ENCODE results near the gene NADK. TPM values are rescaled to one million over a fixed set of nuclear protein-coding genes. Genes with fewer than 3 reads are reported as not detected.
A peak's percentile ranks its signal among the peaks of the same experiment; 100 is the strongest.

The NADK gene
- total RNA-seq, 1 donor from 2014 or later: 20.2 TPM

DNA sequence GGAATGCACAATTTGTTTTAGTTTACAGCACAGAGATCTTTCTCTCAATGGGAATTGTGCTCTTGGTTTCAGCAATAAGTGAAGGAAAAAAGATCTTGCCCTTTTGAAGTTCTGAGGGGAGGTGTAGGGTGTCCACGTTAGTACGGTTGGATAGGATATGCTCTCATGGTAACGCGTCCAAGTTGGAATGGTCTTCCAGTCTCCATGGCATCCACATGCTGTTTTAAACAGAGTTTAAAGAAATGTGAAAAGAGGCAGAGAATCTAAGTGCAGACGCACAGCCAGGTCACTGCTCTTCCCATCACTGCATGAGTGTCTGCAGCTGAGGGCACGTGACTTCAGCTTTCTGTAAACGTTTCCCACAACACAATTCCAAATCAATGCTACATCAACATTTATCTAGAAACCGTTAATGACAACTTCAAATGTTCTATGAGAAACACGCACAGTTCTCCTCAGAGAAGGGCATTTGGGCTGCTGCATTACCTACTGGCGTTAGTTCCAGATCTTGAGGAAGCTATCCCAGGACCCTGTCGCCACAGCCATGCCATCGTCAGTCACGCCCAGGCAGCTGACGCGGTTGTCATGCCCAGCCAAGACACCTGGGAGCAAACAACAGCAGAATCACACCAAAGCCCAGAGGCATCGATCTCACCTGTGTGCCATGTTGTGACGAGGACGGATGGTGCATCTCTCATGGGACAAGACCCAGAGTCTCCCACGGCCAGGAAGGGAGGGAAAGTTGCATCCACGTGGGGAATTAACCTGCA, 8.8 kb upstream of the NADK start:
- no peak for DNase-seq (ENCODE audit: low spot score)

GRCh38 chr1:1785666-1786065, 7.4 kb upstream of the NADK start:
- DNase-seq (ENCODE audit: low spot score): no peak

DNA sequence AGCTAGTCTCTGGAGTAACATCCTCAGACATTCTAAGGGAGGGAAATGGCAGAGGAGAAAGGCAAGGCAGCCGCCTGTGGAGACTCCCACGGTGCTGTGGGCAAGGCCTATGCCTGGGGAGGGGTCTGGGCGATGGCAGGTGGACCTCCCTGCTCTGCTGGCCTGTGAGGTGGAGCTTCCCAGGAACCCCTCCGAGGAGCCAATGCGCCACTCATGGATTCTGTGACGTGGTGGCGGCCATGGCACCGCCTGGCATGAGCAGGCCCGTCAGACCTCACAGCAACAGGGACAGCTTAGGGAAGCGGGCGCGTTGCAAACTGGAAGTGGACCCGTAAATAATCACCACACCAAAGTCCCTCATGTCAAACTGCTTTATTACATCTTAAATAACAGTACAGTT, 6.7 kb upstream of the NADK start:
- DNase-seq (ENCODE audit: low spot score): no peak

DNA sequence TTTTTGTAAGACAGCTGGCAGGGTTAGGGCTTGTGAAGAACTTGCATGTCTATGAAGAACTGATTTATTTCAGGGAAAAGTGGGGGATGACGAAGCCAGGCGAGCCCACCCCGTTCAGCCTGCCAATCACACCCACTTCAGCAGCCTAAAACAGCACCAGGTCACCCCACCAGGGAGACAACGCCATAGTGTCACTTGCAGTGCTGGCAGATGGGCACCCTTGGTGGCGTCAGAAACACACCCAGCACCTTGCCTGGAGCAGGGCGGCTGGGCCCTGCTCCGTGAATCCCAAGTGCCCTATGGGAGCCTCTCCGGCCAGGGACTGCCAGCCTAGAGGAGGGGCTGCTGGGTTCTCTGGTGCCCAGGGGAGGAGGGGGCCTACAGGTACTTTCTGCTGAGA, 5.0 kb upstream of the NADK start:
- no peak for DNase-seq (ENCODE audit: low spot score)

- peak; percentile 58 for DNase-seq (ENCODE audit: low spot score)
These were observed 4.3 kb upstream of the NADK start for GRCh38 chr1:1782399-1783221.

- DNase-seq (ENCODE audit: low spot score): no peak
These were observed 3.2 kb upstream of the NADK start for GRCh38 chr1:1781526-1781903.

DNA sequence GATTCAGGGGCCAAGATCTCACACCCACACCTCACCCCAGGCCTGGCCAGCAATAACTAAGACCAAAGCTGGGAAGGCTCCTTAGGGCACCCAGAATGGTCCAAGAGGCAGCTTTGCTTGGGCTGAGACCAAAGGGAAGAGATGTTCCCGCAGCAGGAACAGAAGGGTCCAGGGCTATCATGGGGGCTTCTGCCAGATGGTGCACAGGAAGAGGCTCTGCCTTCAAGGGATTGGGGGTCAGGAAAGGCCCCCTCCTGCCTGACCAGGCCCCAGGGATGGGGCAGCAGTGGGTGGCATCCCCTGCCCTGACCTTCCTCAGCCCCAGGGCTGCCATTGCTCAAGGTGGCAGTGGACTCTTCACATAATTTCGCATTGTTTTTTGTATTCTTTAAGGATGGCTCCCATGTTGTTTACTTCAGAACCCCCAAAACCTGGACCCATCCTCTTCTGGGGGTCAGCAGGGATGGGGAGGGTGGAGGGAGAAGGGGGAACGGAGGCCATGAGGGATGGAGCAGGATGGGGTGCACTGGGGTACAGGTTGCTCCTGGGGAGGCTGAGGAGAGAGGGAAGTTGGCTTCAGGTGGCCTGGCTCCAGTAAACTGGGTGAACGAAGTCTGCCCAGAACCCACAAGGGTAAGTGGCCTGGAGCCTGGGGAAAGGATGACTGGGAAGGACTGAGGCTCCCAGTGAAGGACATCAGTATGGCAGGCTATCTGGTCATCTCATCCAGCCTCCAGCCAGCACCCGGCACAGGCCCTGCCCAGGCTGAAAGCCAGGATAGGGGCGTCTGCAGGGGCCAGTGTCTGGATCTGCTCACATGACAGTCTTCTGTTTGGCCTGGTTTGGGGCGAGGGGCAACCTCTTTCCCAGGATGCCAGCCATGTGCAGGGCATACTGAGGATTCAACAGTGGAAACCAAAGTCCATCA, 2.6 kb upstream of the NADK start:
- no peak for DNase-seq (ENCODE audit: low spot score)

GRCh38 chr1:1779691-1780597, 1.7 kb upstream of the NADK start:
- peak; percentile 36 for DNase-seq (ENCODE audit: low spot score)

GRCh38 chr1:1779320-1779675, 1.0 kb upstream of the NADK start:
- DNase-seq (ENCODE audit: low spot score): no peak

- DNase-seq (ENCODE audit: low spot score): peak; percentile 25
These were observed 521 bp upstream of the NADK start for GRCh38 chr1:1778663-1779319.

GRCh38 chr1:1777583-1777899, 729 bp downstream of the NADK start:
- peak; percentile 37 for DNase-seq (ENCODE audit: low spot score)

GRCh38 chr1:1776672-1777582, 1.3 kb downstream of the NADK start:
- DNase-seq (ENCODE audit: low spot score): no peak

- no peak for DNase-seq (ENCODE audit: low spot score)
These were observed 2.7 kb downstream of the NADK start for GRCh38 chr1:1775327-1776226.

DNA sequence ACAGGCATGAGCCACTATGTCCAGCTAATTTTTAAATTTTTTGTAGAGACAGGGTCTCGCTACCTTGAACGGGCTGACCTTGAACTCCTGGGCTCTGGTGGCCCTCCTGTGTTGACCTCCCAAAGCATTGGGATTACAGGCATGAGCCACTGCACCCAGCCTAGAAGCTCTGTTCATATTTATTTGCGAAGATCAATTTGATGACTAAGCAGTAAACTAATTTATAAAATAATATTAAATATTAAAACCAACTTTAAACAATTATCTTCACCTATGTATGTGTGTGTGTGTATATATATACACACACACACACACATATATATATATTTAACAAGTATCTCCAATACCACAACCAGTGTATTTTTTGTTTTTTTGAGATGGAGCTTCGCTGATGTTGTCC, 4.4 kb downstream of the NADK start:
- no peak for DNase-seq (ENCODE audit: low spot score)

DNA sequence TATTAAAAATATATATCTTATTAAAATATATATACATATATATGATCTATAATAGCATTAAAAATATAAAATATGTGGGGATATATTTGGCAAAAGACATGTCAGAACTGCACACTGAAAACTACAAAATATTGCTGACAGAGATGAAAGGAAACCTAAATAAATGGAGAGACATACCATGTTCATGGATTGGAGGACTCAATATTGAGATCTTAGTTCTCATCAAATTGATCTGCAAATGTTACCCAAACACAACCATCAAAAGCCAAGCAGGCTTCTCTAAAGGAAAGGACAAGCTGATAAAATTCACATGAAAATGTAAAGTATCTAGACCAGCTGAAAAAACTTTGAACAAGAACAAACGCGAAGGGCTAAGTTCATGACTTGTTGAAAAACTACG, 7.2 kb downstream of the NADK start:
- no peak for DNase-seq (ENCODE audit: low spot score)

GRCh38 chr1:1770102-1770501, 8.2 kb downstream of the NADK start:
- DNase-seq (ENCODE audit: low spot score): no peak

DNA sequence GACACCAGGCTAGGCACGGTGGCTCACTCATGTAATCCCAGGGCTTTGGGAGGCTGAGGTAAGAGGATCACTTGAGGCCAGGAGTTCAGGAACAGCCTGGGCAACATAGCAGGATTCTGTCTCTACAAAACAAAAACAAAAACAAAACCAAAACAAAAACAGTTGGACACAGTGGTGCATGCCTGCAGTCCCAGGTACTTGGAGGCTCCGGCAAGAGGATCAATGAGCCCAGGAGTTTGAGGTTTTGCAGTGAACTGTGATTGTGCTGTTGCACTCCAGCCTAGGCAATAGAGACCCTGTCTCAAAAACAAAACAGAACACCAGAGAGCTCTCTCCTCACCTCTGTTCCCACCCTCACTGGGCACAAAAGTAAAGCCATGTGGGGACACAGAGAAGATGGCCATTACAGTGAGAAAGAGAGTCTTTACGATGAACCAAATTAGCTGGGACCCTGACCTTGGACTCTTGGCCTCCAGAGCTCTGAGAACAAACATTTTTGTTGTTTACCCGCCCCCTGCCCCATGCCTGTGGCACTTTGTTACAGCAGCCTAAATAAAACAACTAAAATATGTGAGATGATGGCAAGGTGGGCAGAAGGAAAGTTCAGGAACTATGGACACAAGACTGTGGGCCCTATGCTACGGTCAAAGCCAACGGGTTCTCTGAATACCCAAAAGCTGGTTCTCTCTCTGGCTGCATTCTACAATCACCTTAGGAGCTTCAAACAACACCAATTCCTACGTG, 9.8 kb downstream of the NADK start:
- DNase-seq (ENCODE audit: low spot score): no peak

Data from umbilical cord (tissue), 2 donors.